IMR-90 (cell line): Measurements from ENCODE around the gene ADISSP. TPM values are rescaled to one million over a fixed set of nuclear protein-coding genes. Genes with fewer than 3 reads are reported as not detected.

Source experiments
- ATAC-seq: fragments of 200-7000 bp; cut with Tn5 transposase; 2 replicates; pipeline ENCODE4 v1.9.1; 2020; ENCODE audit warnings: low read depth, mild to moderate bottlenecking, moderate library complexity
- BruUV-seq: library from RNA; stranded (reverse); fragments of 400-500 nt; replicated peaks from 2 replicates; lab custom pipeline; 2021; lab: Mats Ljungman, UMichigan
- CTCF ChIA-PET: fragments of 300-600 bp; formaldehyde crosslinking; extraction: SDS; loops from one replicate; lab custom pipeline; 2021; ENCODE audit warnings: antibody characterized with exemption; lab: Yijun Ruan, JAX
- POLR2A ChIA-PET: fragments of 300-600 bp; sonication (Branson Sonifier 250); formaldehyde crosslinking; loops from one replicate; lab custom pipeline; 2022; ENCODE audit warnings: antibody characterized with exemption; ENCODE audit not compliant: unreplicated experiment; lab: Charles Lee
- DNase-seq: peaks from one replicate; pipeline ENCODE4 v3.0.0; 2013
- H2AFZ ChIP-seq: replicated peaks from 2 replicates; pipeline ENCODE3; 2013; ENCODE audit warnings: low read length, mild to moderate bottlenecking; ENCODE audit not compliant: poor library complexity
- H2AK5ac ChIP-seq: 2 replicates; pipeline ENCODE4 v1.6.1; 2013; ENCODE audit warnings: low read depth, low read length, inconsistent platforms
- H2AK9ac ChIP-seq: replicated peaks from 2 replicates; pipeline ENCODE3; 2013; ENCODE audit warnings: mild to moderate bottlenecking, low read depth, low read length, moderate library complexity; ENCODE audit not compliant: poor library complexity
- H2BK120ac ChIP-seq: 2 replicates; pipeline ENCODE4 v1.6.1; 2013; ENCODE audit warnings: low read depth, low read length, inconsistent platforms
- H2BK15ac ChIP-seq: 3 replicates; pipeline ENCODE4 v1.6.1; 2013; ENCODE audit warnings: low read depth, low read length, inconsistent platforms
- H2BK20ac ChIP-seq: 2 replicates; pipeline ENCODE4 v1.6.1; 2013; ENCODE audit warnings: low read depth, mild to moderate bottlenecking, inconsistent platforms, low read length, moderate library complexity
- H2BK5ac ChIP-seq: 2 replicates; pipeline ENCODE4 v1.6.1; 2013; ENCODE audit warnings: mild to moderate bottlenecking, low read depth, low read length, inconsistent platforms; ENCODE audit not compliant: poor library complexity, severe bottlenecking
- H3K14ac ChIP-seq: replicated peaks from 2 replicates; pipeline ENCODE4 v1.6.1; 2013; ENCODE audit warnings: low read depth, low read length, inconsistent platforms
- H3K18ac ChIP-seq: 2 replicates; pipeline ENCODE4 v1.6.1; 2013; ENCODE audit warnings: low read depth, low read length, control low read depth
- H3K23ac ChIP-seq: 2 replicates; pipeline ENCODE4 v1.6.1; 2013; ENCODE audit warnings: low read depth, low read length, inconsistent platforms
- H3K27ac ChIP-seq: 2 replicates; pipeline ENCODE4 v1.5.1; 2013; ENCODE audit warnings: mild to moderate bottlenecking, control low read depth, low read length; ENCODE audit not compliant: insufficient read depth
- H3K27me3 ChIP-seq: 2 replicates; pipeline ENCODE4 v1.6.1; 2013; ENCODE audit warnings: low read length; ENCODE audit not compliant: control insufficient read depth, insufficient read depth
- H3K36me3 ChIP-seq: 2 replicates; pipeline ENCODE4 v1.6.1; 2013; ENCODE audit warnings: low read length, mixed read lengths; ENCODE audit not compliant: control insufficient read depth, insufficient read depth
- H3K4ac ChIP-seq: 2 replicates; pipeline ENCODE4 v1.6.1; 2013; ENCODE audit warnings: low read depth, low read length, inconsistent platforms
- H3K4me1 ChIP-seq: 2 replicates; pipeline ENCODE4 v1.6.1; 2013; ENCODE audit warnings: low read length, mixed read lengths; ENCODE audit not compliant: control insufficient read depth, insufficient read depth
- H3K4me2 ChIP-seq: 2 replicates; pipeline ENCODE4 v1.6.1; 2013; ENCODE audit warnings: low read depth, mild to moderate bottlenecking, control low read depth, low read length, moderate library complexity
- H3K4me3 ChIP-seq: 2 replicates; pipeline ENCODE4 v1.5.1; 2013; ENCODE audit warnings: low read depth, mild to moderate bottlenecking, control low read depth, low read length, moderate library complexity; ENCODE audit not compliant: insufficient read depth
- H3K56ac ChIP-seq: 2 replicates; pipeline ENCODE4 v1.6.1; 2013; ENCODE audit warnings: low read length, inconsistent platforms; ENCODE audit not compliant: insufficient read depth; ENCODE audit errors: extremely low read depth
- H3K79me1 ChIP-seq, 2 experiments: 2 replicates each; pipeline ENCODE4 v1.6.1; 2013; ENCODE audit warnings: low read length in 2 of 2, inconsistent platforms in 1 of 2, low read depth in 1 of 2
- H3K9ac ChIP-seq: 2 replicates; pipeline ENCODE4 v1.6.1; 2013; ENCODE audit warnings: low read depth, low read length, control low read depth
- H3K9me1 ChIP-seq: 2 replicates; pipeline ENCODE4 v1.6.1; 2013; ENCODE audit warnings: low read length, inconsistent platforms; ENCODE audit not compliant: insufficient read depth
- H3K9me3 ChIP-seq: 2 replicates; pipeline ENCODE4 v1.6.1; 2013; ENCODE audit warnings: low read length; ENCODE audit not compliant: control insufficient read depth, insufficient read depth
- H4K20me1 ChIP-seq: 2 replicates; pipeline ENCODE4 v1.6.1; 2013; ENCODE audit warnings: low read length, inconsistent platforms; ENCODE audit not compliant: insufficient read depth
- H4K5ac ChIP-seq: 2 replicates; pipeline ENCODE4 v1.6.1; 2013; ENCODE audit warnings: mild to moderate bottlenecking, low read depth, low read length, control low read depth
- H4K8ac ChIP-seq, 2 experiments: 2 replicates each; pipeline ENCODE4 v1.6.1; 2013; ENCODE audit warnings: low read depth in 2 of 2, low read length in 2 of 2, control low read depth in 1 of 2, inconsistent platforms in 1 of 2
- H4K91ac ChIP-seq: 2 replicates; pipeline ENCODE4 v1.6.1; 2013; ENCODE audit warnings: low read depth, low read length, inconsistent platforms; ENCODE audit not compliant: insufficient read depth
- BHLHE40 ChIP-seq: fragments of 150-350 bp; IDR thresholded peaks from 2 replicates; pipeline ENCODE4 v1.6.1; 2016; ENCODE audit warnings: mild to moderate bottlenecking, low read depth, low read length
- CEBPB ChIP-seq: IDR thresholded peaks from 2 replicates; pipeline ENCODE4 v1.6.1; 2012; ENCODE audit warnings: low read depth, low read length, improper control_type of control experiment
- FOS ChIP-seq: fragments of 150-350 bp; IDR thresholded peaks from 2 replicates; pipeline ENCODE4 v1.6.1; 2016; ENCODE audit warnings: low read depth, low read length
- MAFK ChIP-seq: IDR thresholded peaks from 2 replicates; pipeline ENCODE4 v1.6.1; 2012; ENCODE audit warnings: low read depth, low read length, improper control_type of control experiment
- MAZ ChIP-seq: IDR thresholded peaks from 2 replicates; pipeline ENCODE4 v1.6.1; 2012; ENCODE audit warnings: low read depth, mild to moderate bottlenecking, low read length, improper control_type of control experiment, moderate library complexity, borderline replicate concordance
- MXI1 ChIP-seq: IDR thresholded peaks from 2 replicates; pipeline ENCODE4 v1.6.1; 2012; ENCODE audit warnings: low read depth, mild to moderate bottlenecking, low read length, moderate library complexity, borderline replicate concordance
- POLR2A ChIP-seq: IDR thresholded peaks from 2 replicates; pipeline ENCODE4 v1.6.1; 2012; ENCODE audit warnings: mild to moderate bottlenecking, low read depth, low read length
- RAD21 ChIP-seq: IDR thresholded peaks from 2 replicates; pipeline ENCODE4 v1.6.1; 2012; ENCODE audit warnings: low read length, improper control_type of control experiment
- RCOR1 ChIP-seq: IDR thresholded peaks from 2 replicates; pipeline ENCODE4 v1.6.1; 2012; ENCODE audit warnings: mild to moderate bottlenecking, low read length, improper control_type of control experiment; ENCODE audit not compliant: insufficient replicate concordance
- SMC3 ChIP-seq: fragments of 150-350 bp; IDR thresholded peaks from 2 replicates; pipeline ENCODE4 v1.6.1; 2016; ENCODE audit warnings: low read depth, mild to moderate bottlenecking, antibody characterized with exemption, low read length, moderate library complexity
- WGBS, 2 experiments: methylation state at CpG; one replicate each; pipeline versions ENCODE4 v1.1.5 to v1.1.7; 2013; ENCODE audit warnings: missing lambda C conversion rate in 2 of 2; ENCODE audit not compliant: insufficient read length in 1 of 2; ENCODE audit errors: extremely low coverage in 2 of 2; 5-methylcytosine and 5-hydroxymethylcytosine counted together
- dilution Hi-C: fragments of 300-500 bp; cut with HindIII; formaldehyde crosslinking; loops from one replicate; pipeline ENCODE4 v1.14.3; 2018; ENCODE audit warnings: low sequenced_read_pairs; ENCODE audit not compliant: unreplicated experiment
- in situ Hi-C: fragments of 300-500 bp; cut with MboI; formaldehyde crosslinking; loops from 3 replicates; pipeline ENCODE4 v1.14.3; 2019; ENCODE audit warnings: low sequenced_read_pairs, inconsistent platforms, mixed read lengths
- intact Hi-C: fragments of 100-400 bp; cut with micrococcal nuclease; formaldehyde crosslinking; loops from 2 replicates; pipeline ENCODE4 v1.10.0; 2022
- polyA plus RNA-seq, 3 experiments: library from polyadenylated mRNA; depleted of rRNA; stranded (reverse); fragments of >200 nt; gene quantifications; 2 replicates each; pipeline ENCODE4 v1.2.3, GENCODE V29; 2012; ENCODE audit warnings: low replicate concordance in 1 of 3
- total RNA-seq: library from RNA; depleted of rRNA; stranded (reverse); fragments of >200 nt; gene quantifications from 2 replicates; pipeline ENCODE4 v1.2.3, GENCODE V29; 2012
- TF ChIP-seq, protein P1 (sequence below): conservative IDR thresholded peaks from 2 replicates; pipeline ENCODE4 v1.5.1; 2012; ENCODE audit warnings: mild to moderate bottlenecking, low read depth, low read length, improper control_type of control experiment
- TF ChIP-seq, protein P2 (sequence below): fragments of 150-350 bp; IDR thresholded peaks from 2 replicates; pipeline ENCODE4 v1.6.1; 2016; ENCODE audit warnings: low read depth, mild to moderate bottlenecking, low read length, moderate library complexity, borderline replicate concordance
- TF ChIP-seq, protein P3 (sequence below): fragments of 150-350 bp; IDR thresholded peaks from 2 replicates; pipeline ENCODE4 v1.6.1; 2017; ENCODE audit warnings: mild to moderate bottlenecking, antibody characterized with exemption, low read length, low read depth

Gene ADISSP
- total and polyA plus RNA-seq, 2 of the 4 experiments (the other 2 are of a cell fraction) = 31.9 to 58.2 TPM

DNA sequence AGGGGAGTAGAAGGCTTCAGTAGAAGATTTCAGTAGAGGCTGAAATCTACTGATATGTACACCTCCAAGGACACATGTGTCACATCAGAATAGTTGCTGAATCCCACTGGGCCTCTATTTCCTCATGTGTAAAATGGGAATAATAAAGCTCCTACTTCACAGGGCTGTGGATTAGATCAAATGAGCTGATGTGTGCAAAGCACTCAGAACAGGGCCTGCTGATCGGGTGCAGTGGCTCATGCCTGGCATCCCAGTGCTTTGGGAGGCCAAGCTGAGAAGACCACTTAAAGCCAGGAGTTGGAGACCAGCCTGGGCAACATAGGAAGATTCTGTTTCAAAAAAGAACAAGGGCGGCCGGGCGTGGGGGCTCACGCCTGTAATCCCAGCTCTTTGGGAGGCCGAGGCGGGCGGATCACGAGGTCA, 44.7 kb upstream of the ADISSP start:
- Histone ChIP-seq H3K4me2 (no peak overlapping the region), H3K36me3 (no peaks in the 10 kb centered on the region), H3K14ac (peak overlapping the region; percentile 95), H2AK5ac (peak overlapping the region; percentile 98), H3K4me1 (peaks cover 19% of the 10 kb centered on the region), H3K27me3 (no peaks in the 10 kb centered on the region), H4K5ac (peak overlapping the region; percentile 56), H3K9me1 (peaks cover 14% of the 10 kb centered on the region), H2BK120ac (peak overlapping the region; percentile 98), H2BK15ac (peak overlapping the region; percentile 81; the same call in 2 of the 3 replicates), H2BK20ac (peak overlapping the region; percentile 99), H4K8ac (peak overlapping the region; percentile 86 to 98), H3K9me3 (no peaks in the 10 kb centered on the region), H3K23ac (peak overlapping the region; percentile 78), H3K9ac (0 out of 2 replicates have a peak overlapping the region, but pooled peaks have one; percentile 19), H2BK5ac (peak overlapping the region; percentile 72), H2AFZ (peak overlapping the region; percentile 38), H3K56ac (peak overlapping the region; percentile 87), H4K20me1 (no peaks in the 10 kb centered on the region), H4K91ac (peak overlapping the region; percentile 94), H3K27ac (peak overlapping the region; percentile 80), H3K18ac (peak overlapping the region; percentile 62), H2AK9ac (peak overlapping the region; percentile 95), H3K79me1 (peaks cover 4 to 28% of the 10 kb centered on the region in 2 experiments; a peak in 3 of 4 replicates), H3K4me3 (no peak overlapping the region), H3K4ac (peak overlapping the region; percentile 98)
- no peak for DNase-seq
- POLR2A ChIA-PET = no interaction called here
- TF ChIP-seq SMC3 (no peak), RCOR1 (no peak), RAD21 (no peak), FOS (no peak), MXI1 (no peak), CEBPB (no peak), POLR2A (no peak), MAZ (no peak), BHLHE40 (no peak), MAFK (no peak)
- TF ChIP-seq, protein P1, sequence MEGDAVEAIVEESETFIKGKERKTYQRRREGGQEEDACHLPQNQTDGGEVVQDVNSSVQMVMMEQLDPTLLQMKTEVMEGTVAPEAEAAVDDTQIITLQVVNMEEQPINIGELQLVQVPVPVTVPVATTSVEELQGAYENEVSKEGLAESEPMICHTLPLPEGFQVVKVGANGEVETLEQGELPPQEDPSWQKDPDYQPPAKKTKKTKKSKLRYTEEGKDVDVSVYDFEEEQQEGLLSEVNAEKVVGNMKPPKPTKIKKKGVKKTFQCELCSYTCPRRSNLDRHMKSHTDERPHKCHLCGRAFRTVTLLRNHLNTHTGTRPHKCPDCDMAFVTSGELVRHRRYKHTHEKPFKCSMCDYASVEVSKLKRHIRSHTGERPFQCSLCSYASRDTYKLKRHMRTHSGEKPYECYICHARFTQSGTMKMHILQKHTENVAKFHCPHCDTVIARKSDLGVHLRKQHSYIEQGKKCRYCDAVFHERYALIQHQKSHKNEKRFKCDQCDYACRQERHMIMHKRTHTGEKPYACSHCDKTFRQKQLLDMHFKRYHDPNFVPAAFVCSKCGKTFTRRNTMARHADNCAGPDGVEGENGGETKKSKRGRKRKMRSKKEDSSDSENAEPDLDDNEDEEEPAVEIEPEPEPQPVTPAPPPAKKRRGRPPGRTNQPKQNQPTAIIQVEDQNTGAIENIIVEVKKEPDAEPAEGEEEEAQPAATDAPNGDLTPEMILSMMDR = no peak
- TF ChIP-seq, protein P2, sequence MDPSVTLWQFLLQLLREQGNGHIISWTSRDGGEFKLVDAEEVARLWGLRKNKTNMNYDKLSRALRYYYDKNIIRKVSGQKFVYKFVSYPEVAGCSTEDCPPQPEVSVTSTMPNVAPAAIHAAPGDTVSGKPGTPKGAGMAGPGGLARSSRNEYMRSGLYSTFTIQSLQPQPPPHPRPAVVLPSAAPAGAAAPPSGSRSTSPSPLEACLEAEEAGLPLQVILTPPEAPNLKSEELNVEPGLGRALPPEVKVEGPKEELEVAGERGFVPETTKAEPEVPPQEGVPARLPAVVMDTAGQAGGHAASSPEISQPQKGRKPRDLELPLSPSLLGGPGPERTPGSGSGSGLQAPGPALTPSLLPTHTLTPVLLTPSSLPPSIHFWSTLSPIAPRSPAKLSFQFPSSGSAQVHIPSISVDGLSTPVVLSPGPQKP = no peak
- TF ChIP-seq, protein P3, sequence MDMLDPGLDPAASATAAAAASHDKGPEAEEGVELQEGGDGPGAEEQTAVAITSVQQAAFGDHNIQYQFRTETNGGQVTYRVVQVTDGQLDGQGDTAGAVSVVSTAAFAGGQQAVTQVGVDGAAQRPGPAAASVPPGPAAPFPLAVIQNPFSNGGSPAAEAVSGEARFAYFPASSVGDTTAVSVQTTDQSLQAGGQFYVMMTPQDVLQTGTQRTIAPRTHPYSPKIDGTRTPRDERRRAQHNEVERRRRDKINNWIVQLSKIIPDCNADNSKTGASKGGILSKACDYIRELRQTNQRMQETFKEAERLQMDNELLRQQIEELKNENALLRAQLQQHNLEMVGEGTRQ = no peak
- dilution Hi-C loops (no loop called here), in situ Hi-C loops (no loop called here), intact Hi-C loops (loop anchor here (2.0 kb wide), 1 partner anchor 13 kb away; no protein-coding TSS in a partner anchor)
- WGBS, 2 experiments = 97% methylated on average over 7 of the region's 9 CpGs; no CpG with 5 or more reads in 1 of the 2 experiments
- BruUV-seq = no TSS peak
- no peak for ATAC-seq
- CTCF ChIA-PET = interaction anchor here (0.6 to 1.7 kb wide), 3 partner anchors 9 to 361 kb away, joined by 3 to 4 read pairs (median 3); no protein-coding TSS in a partner anchor
